Trophoblast cell (in vitro differentiated cells and primary cell): Measurements from ENCODE around the gene FAM168A.
A peak's percentile ranks its signal among the peaks of the same experiment; 100 is the strongest.

Source experiments
- DNase-seq, 2 donors: peaks; one replicate each; pipeline ENCODE4 v3.0.0-alpha.2; 2016
- H2AFZ ChIP-seq: 2 replicates; pipeline ENCODE4 v1.6.1; 2013; ENCODE audit warnings: low read length, moderate library complexity, mild to moderate bottlenecking; ENCODE audit not compliant: insufficient read depth, poor library complexity
- H2AK5ac ChIP-seq: 2 replicates; pipeline ENCODE4 v1.6.1; 2013; ENCODE audit warnings: mild to moderate bottlenecking, low read length
- H2BK120ac ChIP-seq: 2 replicates; pipeline ENCODE4 v1.6.1; 2013; ENCODE audit warnings: low read length, mild to moderate bottlenecking, moderate library complexity; ENCODE audit not compliant: insufficient read depth, poor library complexity
- H2BK12ac ChIP-seq: 2 replicates; pipeline ENCODE4 v1.6.1; 2013; ENCODE audit warnings: mild to moderate bottlenecking, low read length, moderate library complexity
- H2BK5ac ChIP-seq: 2 replicates; pipeline ENCODE4 v1.6.1; 2013; ENCODE audit warnings: low read length, low read depth, moderate library complexity, mild to moderate bottlenecking; ENCODE audit not compliant: poor library complexity
- H3K14ac ChIP-seq: 2 replicates; pipeline ENCODE4 v1.6.1; 2013; ENCODE audit warnings: mild to moderate bottlenecking, low read length
- H3K18ac ChIP-seq: 2 replicates; pipeline ENCODE4 v1.6.1; 2013; ENCODE audit warnings: mild to moderate bottlenecking, low read length
- H3K23ac ChIP-seq: 2 replicates; pipeline ENCODE4 v1.6.1; 2013; ENCODE audit warnings: low read length
- H3K27ac ChIP-seq: 2 replicates; pipeline ENCODE4 v1.5.1; 2013; ENCODE audit warnings: low read depth, mild to moderate bottlenecking, inconsistent platforms, low read length, moderate library complexity
- H3K27me3 ChIP-seq: 2 replicates; pipeline ENCODE4 v1.6.1; 2013; ENCODE audit warnings: inconsistent platforms, mild to moderate bottlenecking, low read length, moderate library complexity; ENCODE audit not compliant: insufficient read depth
- H3K36me3 ChIP-seq, 2 experiments: 1 replicate in 1 of 2; 2 replicates in 1 of 2; pipeline ENCODE4 v1.6.1; 2013; ENCODE audit warnings: low read length in 2 of 2, mild to moderate bottlenecking in 2 of 2, moderate library complexity in 1 of 2; ENCODE audit not compliant: insufficient read depth in 2 of 2, control insufficient read depth in 1 of 2
- H3K4ac ChIP-seq: 2 replicates; pipeline ENCODE4 v1.6.1; 2013; ENCODE audit warnings: low read depth, mild to moderate bottlenecking, low read length, moderate library complexity
- H3K4me1 ChIP-seq, 2 experiments: 1 replicate in 1 of 2; 2 replicates in 1 of 2; pipeline ENCODE4 v1.6.1; 2013; ENCODE audit warnings: low read length in 2 of 2, mild to moderate bottlenecking in 2 of 2, moderate library complexity in 1 of 2; ENCODE audit not compliant: insufficient read depth in 2 of 2, control insufficient read depth in 1 of 2
- H3K4me2 ChIP-seq: 2 replicates; pipeline ENCODE4 v1.6.1; 2013; ENCODE audit warnings: inconsistent platforms, mild to moderate bottlenecking, low read length, moderate library complexity
- H3K4me3 ChIP-seq: 2 replicates; pipeline ENCODE4 v1.5.1; 2013; ENCODE audit warnings: mild to moderate bottlenecking, low read depth, low read length, inconsistent platforms
- H3K79me1 ChIP-seq: one replicate; pipeline ENCODE4 v1.6.1; 2013; ENCODE audit warnings: low read length
- H3K79me2 ChIP-seq: 2 replicates; pipeline ENCODE4 v1.6.1; 2013; ENCODE audit warnings: low read length, mild to moderate bottlenecking; ENCODE audit not compliant: control insufficient read depth, insufficient read depth, poor library complexity
- H3K9ac ChIP-seq: 2 replicates; pipeline ENCODE4 v1.6.1; 2013; ENCODE audit warnings: mild to moderate bottlenecking, low read length
- H3K9me3 ChIP-seq: 2 replicates; pipeline ENCODE4 v1.6.1; 2013; ENCODE audit warnings: low read depth, mild to moderate bottlenecking, control low read depth, inconsistent platforms, low read length; ENCODE audit not compliant: insufficient read depth
- H4K12ac ChIP-seq: 2 replicates; pipeline ENCODE4 v1.6.1; 2013; ENCODE audit warnings: low read depth, mild to moderate bottlenecking, low read length, moderate library complexity
- H4K8ac ChIP-seq: 2 replicates; pipeline ENCODE4 v1.6.1; 2013; ENCODE audit warnings: low read depth, mild to moderate bottlenecking, low read length, moderate library complexity
- H4K91ac ChIP-seq: one replicate; pipeline ENCODE4 v1.6.1; 2013; ENCODE audit warnings: low read depth, mild to moderate bottlenecking, low read length, moderate library complexity
- WGBS: extraction: QIAGEN DNeasy Blood & Tissue Kit; methylation state at CpG from one replicate; pipeline ENCODE4 v1.1.7; 2013; ENCODE audit warnings: missing lambda C conversion rate; ENCODE audit not compliant: insufficient read length, insufficient coverage; ENCODE audit errors: extremely low coverage; 5-methylcytosine and 5-hydroxymethylcytosine counted together

The FAM168A gene

DNA sequence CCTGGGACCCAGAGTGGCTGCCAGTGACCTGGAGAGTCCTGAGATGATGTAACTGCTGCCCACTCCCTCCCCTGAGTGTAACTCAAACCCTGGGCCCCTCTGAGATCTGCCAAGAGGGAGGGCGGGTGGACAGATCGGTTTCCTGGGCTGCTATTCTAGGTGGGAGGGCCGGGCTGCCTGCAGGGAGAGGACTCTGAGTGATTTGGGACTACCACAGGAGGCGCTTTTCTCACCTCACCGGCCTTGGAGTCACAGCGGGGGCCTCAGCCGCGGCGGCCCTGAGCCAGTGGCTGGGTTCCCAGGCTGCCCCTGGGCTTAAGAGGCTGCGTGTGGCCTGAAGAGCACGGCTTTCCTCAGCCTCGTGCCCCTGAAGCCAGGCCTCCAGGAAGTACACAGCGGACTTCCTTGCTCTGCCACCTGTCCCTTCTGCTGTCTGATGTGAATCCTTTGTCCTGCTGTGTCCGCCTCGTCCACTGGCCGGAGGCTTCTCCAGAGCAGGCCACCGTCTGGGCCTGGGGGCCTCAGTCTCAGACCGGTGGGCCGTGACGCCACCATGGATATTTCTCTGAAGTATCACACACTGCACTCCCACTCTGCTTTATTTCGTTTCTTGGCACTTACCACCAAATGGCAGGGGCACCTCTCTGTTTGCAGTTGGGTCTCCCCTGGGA lies 210.2 kb downstream of the FAM168A start:
- Histone ChIP-seq H3K4me1 (peaks cover 4 to 6% of the 10 kb centered on the region in 2 experiments), H3K36me3 (peaks cover 10 to 12% of the 10 kb centered on the region in 2 experiments), H3K4me3 (no peak overlapping the region), H3K9ac (no peak overlapping the region), H3K27me3 (no peaks in the 10 kb centered on the region), H3K14ac (no peak overlapping the region), H3K4ac (no peak overlapping the region), H3K9me3 (peaks cover 3% of the 10 kb centered on the region), H3K18ac (peak overlapping the region; percentile 34), H2BK120ac (no peak overlapping the region), H2AFZ (no peak overlapping the region), H3K27ac (no peak overlapping the region), H4K91ac (no peak overlapping the region), H3K23ac (no peak overlapping the region), H2AK5ac (peak overlapping the region; percentile 1), H2BK5ac (no peak overlapping the region), H4K8ac (no peak overlapping the region), H4K12ac (no peak overlapping the region), H3K4me2 (no peak overlapping the region), H2BK12ac (no peak overlapping the region), H3K79me1 (no peaks in the 10 kb centered on the region), H3K79me2 (no peaks in the 10 kb centered on the region)
- no peak for DNase-seq
- WGBS, result no CpG with 5 or more reads among the region's 21 CpGs

DNA sequence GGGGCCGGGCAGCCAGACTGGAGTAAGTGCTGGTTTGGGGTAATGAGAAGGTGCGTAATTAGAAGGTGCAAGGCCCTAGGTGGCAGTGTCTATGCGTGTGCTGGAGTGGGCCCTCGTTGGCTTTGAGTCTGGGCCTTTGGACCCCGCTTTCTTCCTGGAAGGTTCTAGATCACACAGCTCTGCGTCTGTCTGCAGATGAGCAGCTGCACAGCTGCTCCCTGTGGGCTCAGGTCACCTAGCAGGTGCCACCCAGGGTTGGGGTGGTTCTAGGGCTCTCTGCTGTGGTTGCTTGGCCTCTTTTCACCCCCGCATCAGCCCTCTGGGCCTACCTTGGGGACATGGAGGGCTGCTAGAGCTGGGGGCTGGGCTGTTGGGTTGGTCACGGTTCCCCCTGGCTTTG lies 211.4 kb downstream of the FAM168A start:
- Histone ChIP-seq H2AK5ac (no peak overlapping the region), H3K4me3 (no peak overlapping the region), H2BK5ac (no peak overlapping the region), H3K36me3 (peaks cover 3 to 6% of the 10 kb centered on the region in 2 experiments), H4K91ac (no peak overlapping the region), H2BK120ac (no peak overlapping the region), H2AFZ (no peak overlapping the region), H3K9ac (no peak overlapping the region), H3K4me1 (peaks cover 4 to 6% of the 10 kb centered on the region in 2 experiments), H4K12ac (no peak overlapping the region), H3K4me2 (no peak overlapping the region), H4K8ac (no peak overlapping the region), H2BK12ac (no peak overlapping the region), H3K4ac (no peak overlapping the region), H3K27ac (no peak overlapping the region), H3K14ac (no peak overlapping the region), H3K27me3 (no peaks in the 10 kb centered on the region), H3K23ac (no peak overlapping the region), H3K79me2 (no peaks in the 10 kb centered on the region), H3K9me3 (peaks cover 3% of the 10 kb centered on the region), H3K18ac (peak overlapping the region; percentile 60), H3K79me1 (no peaks in the 10 kb centered on the region)
- no peak for DNase-seq
- WGBS, result no CpG with 5 or more reads among the region's 8 CpGs

DNA sequence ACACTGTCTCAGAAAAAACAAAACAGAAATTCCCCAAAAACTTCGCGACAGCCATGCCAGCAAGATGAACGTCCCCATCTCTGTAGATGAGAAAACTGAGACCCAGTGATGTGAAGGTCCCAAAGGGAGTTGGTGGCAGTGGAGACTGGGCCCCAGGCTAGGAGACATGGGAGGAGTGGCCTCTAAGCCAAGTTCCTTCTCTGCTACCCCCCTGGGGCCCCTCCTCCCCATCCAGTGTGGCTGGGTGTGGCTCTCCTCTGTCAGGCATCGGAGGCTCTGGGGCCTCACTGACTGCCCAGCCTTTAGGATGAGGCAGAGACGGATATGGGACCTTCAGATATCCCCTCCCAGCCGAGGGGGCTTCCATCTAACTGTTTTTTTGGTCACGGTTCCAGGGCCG lies 211.9 kb downstream of the FAM168A start:
- WGBS, result no CpG with 5 or more reads among the region's 8 CpGs
- no peak overlapping the region for H3K4me3 ChIP-seq

DNA sequence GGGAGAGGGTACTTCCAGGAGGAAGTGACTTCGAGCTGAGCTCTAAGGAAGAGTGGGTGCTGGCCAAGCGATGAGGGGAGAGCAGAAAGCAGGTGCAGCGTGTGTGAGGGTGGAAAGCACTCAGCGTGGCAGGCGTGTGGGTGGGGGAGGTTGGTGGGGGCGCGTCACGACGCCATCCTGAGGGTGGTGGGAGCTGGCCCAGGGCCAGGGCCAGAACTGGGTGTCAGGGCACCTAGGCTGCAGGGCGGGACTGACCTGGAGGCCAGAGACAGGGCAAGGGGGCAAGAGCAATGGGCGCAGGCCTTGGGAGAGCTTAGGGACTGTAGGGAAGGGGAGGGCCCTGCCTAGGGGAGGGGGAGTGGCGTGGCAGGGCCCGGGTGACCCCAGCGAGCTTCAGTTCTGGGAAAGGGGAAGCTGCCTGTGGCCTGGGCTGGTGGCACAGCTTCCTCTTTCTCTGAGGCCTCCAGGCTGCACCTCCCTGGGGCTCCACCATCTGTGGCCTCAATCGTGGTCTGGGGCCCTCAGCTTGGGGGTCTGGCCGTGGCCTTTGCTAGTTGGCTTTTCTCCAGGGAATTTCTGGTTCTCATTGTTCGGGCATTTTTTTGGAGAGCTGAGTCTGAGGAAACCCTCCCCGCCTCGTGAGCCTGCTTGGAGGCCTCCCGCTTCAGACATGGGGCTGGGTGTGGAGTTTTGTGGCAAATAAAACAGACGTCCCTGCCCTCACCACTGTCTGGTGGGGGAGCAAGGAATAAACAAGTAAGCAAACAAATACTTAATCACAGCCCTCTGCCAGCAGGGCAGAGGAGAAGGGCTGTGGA lies 212.8 kb downstream of the FAM168A start:
- Histone ChIP-seq H3K4me2 (no peak overlapping the region), H3K4me1 (peaks cover 4 to 6% of the 10 kb centered on the region in 2 experiments), H3K79me2 (no peaks in the 10 kb centered on the region), H2AFZ (no peak overlapping the region), H3K9me3 (peaks cover 3% of the 10 kb centered on the region), H3K4ac (no peak overlapping the region), H3K14ac (no peak overlapping the region), H4K91ac (no peak overlapping the region), H3K79me1 (no peaks in the 10 kb centered on the region), H4K12ac (no peak overlapping the region), H3K27me3 (no peaks in the 10 kb centered on the region), H2BK12ac (no peak overlapping the region), H2BK5ac (no peak overlapping the region), H3K18ac (no peak overlapping the region), H3K9ac (no peak overlapping the region), H2AK5ac (no peak overlapping the region), H2BK120ac (no peak overlapping the region), H3K36me3 (peaks cover 0 to 2% of the 10 kb centered on the region in 2 experiments), H3K23ac (no peak overlapping the region), H4K8ac (no peak overlapping the region), H3K4me3 (no peak overlapping the region), H3K27ac (no peak overlapping the region)
- peak in 1 of 2 donors; percentile 32 for DNase-seq
- WGBS, result no CpG with 5 or more reads among the region's 21 CpGs

More for the DNA sequence above, 211.9 kb downstream of the FAM168A start:
- no peaks in the 10 kb centered on the region for H3K27me3 ChIP-seq
- no peak for DNase-seq
- no peak overlapping the region for H3K4ac ChIP-seq
- no peak overlapping the region for H4K91ac ChIP-seq
- no peak overlapping the region for H4K12ac ChIP-seq
- H4K8ac ChIP-seq, result no peak overlapping the region
- H2BK5ac ChIP-seq, result no peak overlapping the region
- H2BK12ac ChIP-seq, result no peak overlapping the region
- H3K27ac ChIP-seq, result no peak overlapping the region
- H3K9ac ChIP-seq, result no peak overlapping the region
- no peak overlapping the region for H3K4me2 ChIP-seq
- H2AFZ ChIP-seq, result no peak overlapping the region
- peaks cover 0 to 5% of the 10 kb centered on the region in 2 experiments for H3K36me3 ChIP-seq
- peaks cover 3% of the 10 kb centered on the region for H3K9me3 ChIP-seq
- no peak overlapping the region for H3K23ac ChIP-seq
- H3K14ac ChIP-seq, result no peak overlapping the region
- H3K79me1 ChIP-seq, result no peaks in the 10 kb centered on the region
- no peak overlapping the region for H3K18ac ChIP-seq
- H2AK5ac ChIP-seq, result no peak overlapping the region
- no peaks in the 10 kb centered on the region for H3K79me2 ChIP-seq
- no peak overlapping the region for H2BK120ac ChIP-seq
- peaks cover 4 to 6% of the 10 kb centered on the region in 2 experiments for H3K4me1 ChIP-seq
